SJSA1 (cell line): ENCODE measurements around the gene KCNB1. TPM values are rescaled to one million over a fixed set of nuclear protein-coding genes. Genes with fewer than 3 reads are reported as not detected.

Experiments
- DNase-seq, 2 experiments: peaks; one replicate each; pipeline ENCODE4 v3.0.0-alpha.2; 2015 to 2020; ENCODE audit warnings: low spot score in 2 of 2, low read depth in 1 of 2
- H3K27ac ChIP-seq: fragments of 250-450 bp; sonication (Bioruptor Pico); 2 replicates; pipeline ENCODE4 v1.5.1; 2020; ENCODE audit warnings: mild to moderate bottlenecking, moderate library complexity
- H3K27me3 ChIP-seq: fragments of 250-450 bp; sonication (Bioruptor Pico); replicated peaks from 2 replicates; pipeline ENCODE4 v1.5.1; 2020; ENCODE audit warnings: mild to moderate bottlenecking, moderate library complexity
- H3K36me3 ChIP-seq: fragments of 250-450 bp; sonication (Bioruptor Pico); 2 replicates; pipeline ENCODE4 v1.5.1; 2020; ENCODE audit warnings: mild to moderate bottlenecking
- H3K4me1 ChIP-seq: fragments of 250-450 bp; sonication (Bioruptor Pico); replicated peaks from 2 replicates; pipeline ENCODE4 v1.6.1; 2021; ENCODE audit warnings: mild to moderate bottlenecking
- H3K4me3 ChIP-seq: fragments of 250-450 bp; sonication (Bioruptor Pico); 2 replicates; pipeline ENCODE4 v1.5.1; 2020; ENCODE audit warnings: mild to moderate bottlenecking
- H3K9me3 ChIP-seq: fragments of 250-450 bp; sonication (Bioruptor Pico); replicated peaks from 2 replicates; pipeline ENCODE4 v1.5.1; 2020; ENCODE audit warnings: mild to moderate bottlenecking
- total RNA-seq: library from RNA; depleted of rRNA; stranded (reverse); fragments of >200 nt; shearing (Covaris generic); gene quantifications from 2 replicates; pipeline ENCODE4 v1.2.3, GENCODE V29; 2014; rRNA removed

The KCNB1 gene
- 0.05 TPM in 1 of 2 replicates, not detected in the other for total RNA-seq

GRCh38 chr20:49482621-49483017 is at the start of gene KCNB1:
Gene KCNB1 (minus strand): TSS chr20:49482668. CDS start chr20:49482480, 188 bp downstream.
- Histone ChIP-seq H3K27me3 (peaks cover 19% of the 10 kb centered on the region), H3K4me3 (no peak within 1 kb of the TSS)
- peak; percentile 55 to 67 for DNase-seq

GRCh38 chr20:49529470-49529869 is 47.0 kb upstream of the KCNB1 start:
- Histone ChIP-seq H3K36me3 (no peaks in the 10 kb centered on the region), H3K4me3 (no peak overlapping the region), H3K9me3 (no peaks in the 10 kb centered on the region), H3K27ac (no peak overlapping the region), H3K27me3 (0 out of 2 replicates have a peak, but pooled peaks cover 3% of the 10 kb centered on the region), H3K4me1 (no peaks in the 10 kb centered on the region)
- no peak for DNase-seq

More at GRCh38 chr20:49482621-49483017, at the start of gene KCNB1:
- Histone ChIP-seq H3K9me3 (no peaks in the 10 kb centered on the region), H3K36me3 (no peaks in the 10 kb centered on the region), H3K4me1 (peaks cover 12% of the 10 kb centered on the region), H3K27ac (no peak within 1 kb of the TSS)

- H3K4me3 ChIP-seq: no peak overlapping the region
- no peak for DNase-seq
- H3K9me3 ChIP-seq: no peaks in the 10 kb centered on the region
- 0 out of 2 replicates have a peak, but pooled peaks cover 3% of the 10 kb centered on the region for H3K27me3 ChIP-seq
- H3K27ac ChIP-seq: no peak overlapping the region
- H3K4me1 ChIP-seq: no peaks in the 10 kb centered on the region
- no peaks in the 10 kb centered on the region for H3K36me3 ChIP-seq
These were observed 44.1 kb upstream of the KCNB1 start for GRCh38 chr20:49526568-49526967.

- 0 out of 2 replicates have a peak, but pooled peaks cover 3% of the 10 kb centered on the region for H3K27me3 ChIP-seq
- H3K36me3 ChIP-seq: no peaks in the 10 kb centered on the region
- no peak for DNase-seq
These were observed 43.6 kb upstream of the KCNB1 start for GRCh38 chr20:49526056-49526455.

GRCh38 chr20:49523767-49524360 is 41.4 kb upstream of the KCNB1 start:
- no peak overlapping the region for H3K27ac ChIP-seq
- no peaks in the 10 kb centered on the region for H3K4me1 ChIP-seq
- DNase-seq: no peak
- no peaks in the 10 kb centered on the region; the same call in 1 of the 2 replicates for H3K27me3 ChIP-seq
- H3K4me3 ChIP-seq: no peak overlapping the region
- H3K36me3 ChIP-seq: no peaks in the 10 kb centered on the region
- H3K9me3 ChIP-seq: no peaks in the 10 kb centered on the region

More at GRCh38 chr20:49526056-49526455, 43.6 kb upstream of the KCNB1 start:
- no peak overlapping the region for H3K27ac ChIP-seq
- no peaks in the 10 kb centered on the region for H3K9me3 ChIP-seq
- no peak overlapping the region for H3K4me3 ChIP-seq
- H3K4me1 ChIP-seq: no peaks in the 10 kb centered on the region

- Histone ChIP-seq H3K4me1 (no peaks in the 10 kb centered on the region), H3K27me3 (no peaks in the 10 kb centered on the region; the same call in 1 of the 2 replicates), H3K4me3 (no peak overlapping the region), H3K9me3 (no peaks in the 10 kb centered on the region), H3K27ac (no peak overlapping the region), H3K36me3 (no peaks in the 10 kb centered on the region)
- DNase-seq: no peak
These were observed 38.9 kb upstream of the KCNB1 start for GRCh38 chr20:49521356-49521755.

- no peaks in the 10 kb centered on the region for H3K4me1 ChIP-seq
- H3K9me3 ChIP-seq: no peaks in the 10 kb centered on the region
- no peak for DNase-seq
- no peaks in the 10 kb centered on the region for H3K36me3 ChIP-seq
- H3K4me3 ChIP-seq: no peak overlapping the region
- H3K27ac ChIP-seq: no peak overlapping the region
- no peaks in the 10 kb centered on the region; the same call in 1 of the 2 replicates for H3K27me3 ChIP-seq
These were observed 37.4 kb upstream of the KCNB1 start for GRCh38 chr20:49519777-49520359.

GRCh38 chr20:49519212-49519712 is 36.8 kb upstream of the KCNB1 start:
- H3K4me1 ChIP-seq: no peaks in the 10 kb centered on the region
- H3K4me3 ChIP-seq: no peak overlapping the region
- H3K27ac ChIP-seq: no peak overlapping the region
- no peak for DNase-seq
- H3K9me3 ChIP-seq: no peaks in the 10 kb centered on the region
- H3K36me3 ChIP-seq: no peaks in the 10 kb centered on the region
- no peaks in the 10 kb centered on the region; the same call in 1 of the 2 replicates for H3K27me3 ChIP-seq

GRCh38 chr20:49518576-49518975 is 36.1 kb upstream of the KCNB1 start:
- H3K27me3 ChIP-seq: no peaks in the 10 kb centered on the region; the same call in 1 of the 2 replicates
- H3K9me3 ChIP-seq: no peaks in the 10 kb centered on the region
- no peak overlapping the region for H3K4me3 ChIP-seq
- H3K27ac ChIP-seq: no peak overlapping the region
- H3K4me1 ChIP-seq: no peaks in the 10 kb centered on the region
- H3K36me3 ChIP-seq: no peaks in the 10 kb centered on the region
- DNase-seq: no peak

- no peak overlapping the region for H3K27ac ChIP-seq
- no peaks in the 10 kb centered on the region for H3K36me3 ChIP-seq
- no peak for DNase-seq
- no peaks in the 10 kb centered on the region for H3K4me1 ChIP-seq
- no peaks in the 10 kb centered on the region for H3K9me3 ChIP-seq
- H3K4me3 ChIP-seq: no peak overlapping the region
- H3K27me3 ChIP-seq: no peaks in the 10 kb centered on the region; the same call in 1 of the 2 replicates
These were observed 35.3 kb upstream of the KCNB1 start for GRCh38 chr20:49517805-49518100.

GRCh38 chr20:49516916-49517804 is 34.7 kb upstream of the KCNB1 start:
- no peak overlapping the region for H3K27ac ChIP-seq
- no peak overlapping the region for H3K4me3 ChIP-seq
- DNase-seq: no peak
- H3K27me3 ChIP-seq: no peaks in the 10 kb centered on the region; the same call in 1 of the 2 replicates
- H3K36me3 ChIP-seq: no peaks in the 10 kb centered on the region
- H3K9me3 ChIP-seq: no peaks in the 10 kb centered on the region
- no peaks in the 10 kb centered on the region for H3K4me1 ChIP-seq

GRCh38 chr20:49515586-49515985 is 33.1 kb upstream of the KCNB1 start:
- Histone ChIP-seq H3K9me3 (no peaks in the 10 kb centered on the region), H3K4me3 (no peak overlapping the region), H3K27me3 (peaks cover 7% of the 10 kb centered on the region), H3K36me3 (no peaks in the 10 kb centered on the region), H3K27ac (no peak overlapping the region), H3K4me1 (peaks cover 5% of the 10 kb centered on the region; the same call in 1 of the 2 replicates)
- DNase-seq: no peak

- no peak for DNase-seq
- Histone ChIP-seq H3K9me3 (no peaks in the 10 kb centered on the region), H3K36me3 (no peaks in the 10 kb centered on the region), H3K4me3 (no peak overlapping the region), H3K4me1 (peaks cover 9% of the 10 kb centered on the region; the same call in 1 of the 2 replicates), H3K27ac (no peak overlapping the region), H3K27me3 (peaks cover 14% of the 10 kb centered on the region)
These were observed 31.0 kb upstream of the KCNB1 start for GRCh38 chr20:49513517-49513916.
